ENCODE results near the gene FRMD3. TPM values are rescaled to one million over a fixed set of nuclear protein-coding genes. Genes with fewer than 3 reads are reported as not detected.

FRMD3 gene
- total RNA-seq, 1 experiment from 2014 or later = 0.55 TPM

DNA sequence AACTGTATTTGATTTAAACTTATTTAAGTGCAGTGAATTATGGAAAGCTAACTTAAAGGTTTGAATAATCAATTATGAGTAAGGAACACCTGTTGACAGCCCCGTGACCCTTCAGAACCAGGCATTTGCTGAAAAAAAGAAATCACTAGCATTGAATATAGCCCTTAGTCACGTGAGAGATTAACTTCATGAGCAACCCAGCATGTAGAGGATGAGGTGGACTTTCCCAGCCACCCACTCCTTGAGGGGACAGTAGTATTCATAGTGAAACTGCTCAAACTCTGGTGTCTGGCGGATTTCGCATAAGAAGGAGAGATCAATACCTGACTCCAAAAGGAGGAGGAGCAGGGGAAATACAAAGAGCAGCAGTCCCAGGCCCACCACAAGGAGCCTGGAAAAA, 290.5 kb downstream of the FRMD3 start:
- Histone ChIP-seq H3K23ac (ENCODE audit: insufficient read length, low read depth, low read length) (no peak overlapping the region), H2AFZ (ENCODE audit: low read length) (no peak overlapping the region), H2BK15ac (ENCODE audit: low read depth, low read length) (no peak overlapping the region), H3K4me2 (ENCODE audit: insufficient read depth, insufficient read length, low read length) (no peak overlapping the region), H4K20me1 (ENCODE audit: control insufficient read depth, insufficient read depth, insufficient read length) (no peaks in the 10 kb centered on the region), H2BK120ac (ENCODE audit: low read depth, low read length, poor library complexity, severe bottlenecking) (no peak overlapping the region), H3K14ac (ENCODE audit: insufficient read depth, low read length) (no peak overlapping the region), H3K56ac (ENCODE audit: insufficient read length, low read depth, low read length) (no peak overlapping the region), H3T11ph (ENCODE audit: low read length) (no peak overlapping the region), H3K27ac (ENCODE audit: insufficient read length, low read depth, low read length) (no peak overlapping the region), H2BK12ac (ENCODE audit: insufficient read length, low read depth, low read length) (no peak overlapping the region), H4K91ac (ENCODE audit: insufficient read length, low read depth, low read length) (no peak overlapping the region), H3K4ac (ENCODE audit: low read depth, low read length) (no peak overlapping the region), H3K23me2 (ENCODE audit: insufficient read length, low read depth, low read length, poor library complexity, severe bottlenecking) (no peaks in the 10 kb centered on the region), H3K79me2 (ENCODE audit: insufficient read depth, low read length) (no peaks in the 10 kb centered on the region), H3K9me3 (ENCODE audit: control insufficient read depth, low read depth, low read length) (no peaks in the 10 kb centered on the region), H2AK5ac (ENCODE audit: insufficient read length, low read length) (no peak overlapping the region), H3K79me1 (ENCODE audit: insufficient read depth, low read depth, low read length, poor library complexity, severe bottlenecking) (no peaks in the 10 kb centered on the region), H3K18ac (ENCODE audit: insufficient read length, low read depth, low read length) (no peak overlapping the region), H3K4me1 (ENCODE audit: insufficient read depth, low read length) (no peaks in the 10 kb centered on the region), H2BK20ac (ENCODE audit: low read depth, low read length, poor library complexity, severe bottlenecking) (no peak overlapping the region), H3K27me3 (ENCODE audit: insufficient read depth, low read length) (no peaks in the 10 kb centered on the region), H4K5ac (ENCODE audit: insufficient read length, low read depth, low read length) (no peak overlapping the region), H2BK5ac (ENCODE audit: insufficient read length, low read length) (no peak overlapping the region), H3K9ac (ENCODE audit: extremely low read depth, insufficient read length, low read length) (no peak overlapping the region), H4K8ac (replicated peaks; ENCODE audit: insufficient read length, low read depth, low read length) (no peak overlapping the region)
- H3K27me3 Mint-ChIP-seq (ENCODE audit: low read depth) = peaks cover 6% of the 10 kb centered on the region; the same call in 1 of the 2 replicates
- WGBS (ENCODE audit: extremely low coverage, insufficient read length, low lambda C conversion rate) = no CpG with 5 or more reads among the region's 4 CpGs
- peaks cover 2 to 20% (median 6%) of the 10 kb centered on the region in 3 experiments; a peak in 4 of 7 replicates for H3K36me3 Mint-ChIP-seq (ENCODE audit: insufficient read depth in 1 of 3, low read depth in 3 of 3)
- peaks cover 14 to 15% of the 10 kb centered on the region in 2 experiments for H3K9me3 Mint-ChIP-seq
- peaks cover 12 to 13% of the 10 kb centered on the region in 2 experiments for H3K4me1 Mint-ChIP-seq
- TF ChIP-seq, protein P1, sequence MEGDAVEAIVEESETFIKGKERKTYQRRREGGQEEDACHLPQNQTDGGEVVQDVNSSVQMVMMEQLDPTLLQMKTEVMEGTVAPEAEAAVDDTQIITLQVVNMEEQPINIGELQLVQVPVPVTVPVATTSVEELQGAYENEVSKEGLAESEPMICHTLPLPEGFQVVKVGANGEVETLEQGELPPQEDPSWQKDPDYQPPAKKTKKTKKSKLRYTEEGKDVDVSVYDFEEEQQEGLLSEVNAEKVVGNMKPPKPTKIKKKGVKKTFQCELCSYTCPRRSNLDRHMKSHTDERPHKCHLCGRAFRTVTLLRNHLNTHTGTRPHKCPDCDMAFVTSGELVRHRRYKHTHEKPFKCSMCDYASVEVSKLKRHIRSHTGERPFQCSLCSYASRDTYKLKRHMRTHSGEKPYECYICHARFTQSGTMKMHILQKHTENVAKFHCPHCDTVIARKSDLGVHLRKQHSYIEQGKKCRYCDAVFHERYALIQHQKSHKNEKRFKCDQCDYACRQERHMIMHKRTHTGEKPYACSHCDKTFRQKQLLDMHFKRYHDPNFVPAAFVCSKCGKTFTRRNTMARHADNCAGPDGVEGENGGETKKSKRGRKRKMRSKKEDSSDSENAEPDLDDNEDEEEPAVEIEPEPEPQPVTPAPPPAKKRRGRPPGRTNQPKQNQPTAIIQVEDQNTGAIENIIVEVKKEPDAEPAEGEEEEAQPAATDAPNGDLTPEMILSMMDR (conservative IDR thresholded peaks at IDR 0.05) = no peak
- DNase-seq = no peak
- H3K27ac Mint-ChIP-seq = no peak overlapping the region
- no peak overlapping the region for H3K4me3 Mint-ChIP-seq

Data from H9 (cell line).